HS-27A (cell line): ENCODE measurements around the gene DOCK9.
A peak's percentile ranks its signal among the peaks of the same experiment; 100 is the strongest.

Experiments
- DNase-seq: peaks from one replicate; pipeline ENCODE4 v3.0.0-alpha.2; 2012; ENCODE audit warnings: low read depth, missing footprints

The DOCK9 gene

DNA sequence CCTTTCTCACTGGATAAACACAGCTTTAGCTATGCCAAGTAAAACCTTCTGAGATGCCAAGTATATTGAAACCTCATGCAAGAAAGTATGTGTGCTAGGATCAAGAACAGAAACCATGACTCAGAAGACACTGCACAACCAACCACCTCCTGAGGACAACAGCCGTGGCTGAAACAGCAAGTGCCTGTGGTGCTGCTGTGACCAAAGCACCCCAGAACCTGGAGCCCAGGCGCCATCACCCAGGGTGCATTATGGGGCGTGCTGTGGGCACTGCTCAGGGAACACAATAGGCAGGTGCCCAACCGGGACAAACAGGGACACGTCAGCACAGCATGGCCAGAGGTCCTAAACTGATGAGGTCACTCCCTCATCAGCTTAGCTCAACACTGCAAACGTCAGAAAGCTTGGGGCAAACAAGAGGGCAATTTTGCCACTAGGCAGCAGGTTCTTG is 124.1 kb downstream of the DOCK9 start:
- DNase-seq, result no peak

DNA sequence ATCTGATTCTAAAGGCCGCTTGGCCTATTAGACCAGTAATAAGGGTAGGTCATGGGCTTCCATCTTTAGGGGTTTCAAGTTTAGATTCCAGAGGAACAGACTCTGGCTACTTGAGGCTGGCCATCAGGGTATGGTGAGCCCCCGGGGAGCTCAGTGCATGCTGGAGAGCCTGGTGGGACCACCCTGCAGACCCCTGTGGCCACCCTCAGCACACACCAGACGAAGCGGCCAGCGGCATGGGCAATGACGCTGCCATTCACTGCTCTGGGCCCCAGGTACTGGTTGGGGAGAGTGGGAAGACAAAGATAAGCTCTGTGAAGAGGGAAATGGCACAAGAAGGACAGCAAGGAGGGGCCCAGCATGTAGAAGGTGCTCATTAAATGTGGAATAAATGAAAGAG is 126.6 kb downstream of the DOCK9 start:
- no peak for DNase-seq

DNA sequence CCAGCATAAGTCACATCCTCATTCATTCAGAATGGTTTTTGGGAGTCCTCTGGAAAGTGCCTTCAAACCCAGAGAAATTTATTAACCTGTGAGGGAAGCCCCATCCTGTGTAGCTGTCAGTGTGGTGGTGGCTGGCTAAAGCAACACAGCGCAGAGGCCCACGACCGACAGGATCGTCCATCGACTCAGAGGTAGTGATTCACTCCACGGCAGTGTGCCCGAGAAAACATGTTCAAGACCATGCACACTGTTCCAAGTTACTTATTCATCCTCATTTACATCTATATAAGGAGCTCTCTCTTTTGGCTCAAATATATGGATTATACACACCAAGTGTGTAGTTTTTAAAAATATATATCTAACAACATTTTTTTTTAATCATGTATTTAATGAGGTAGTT is 129.1 kb downstream of the DOCK9 start:
- DNase-seq, result no peak

DNA sequence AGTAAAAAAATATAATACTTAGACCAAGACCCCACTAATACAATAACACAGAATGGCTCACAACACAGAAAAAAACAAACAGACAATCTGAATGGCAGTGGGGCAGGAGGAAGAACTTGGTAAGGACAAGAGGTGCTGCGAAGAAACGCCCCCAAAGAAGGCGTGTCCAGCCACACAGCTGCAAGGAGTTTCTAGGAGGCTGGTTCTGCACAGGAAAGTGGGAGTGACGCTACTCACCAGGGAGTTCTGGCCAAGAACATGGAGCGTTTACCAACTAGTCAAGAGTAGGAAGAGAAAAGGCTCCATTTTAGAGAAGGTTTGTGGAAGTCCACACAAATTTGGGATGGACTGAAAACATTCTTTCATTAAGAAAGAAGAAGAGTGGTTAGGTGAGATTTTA is 130.1 kb downstream of the DOCK9 start:
- DNase-seq, result no peak

DNA sequence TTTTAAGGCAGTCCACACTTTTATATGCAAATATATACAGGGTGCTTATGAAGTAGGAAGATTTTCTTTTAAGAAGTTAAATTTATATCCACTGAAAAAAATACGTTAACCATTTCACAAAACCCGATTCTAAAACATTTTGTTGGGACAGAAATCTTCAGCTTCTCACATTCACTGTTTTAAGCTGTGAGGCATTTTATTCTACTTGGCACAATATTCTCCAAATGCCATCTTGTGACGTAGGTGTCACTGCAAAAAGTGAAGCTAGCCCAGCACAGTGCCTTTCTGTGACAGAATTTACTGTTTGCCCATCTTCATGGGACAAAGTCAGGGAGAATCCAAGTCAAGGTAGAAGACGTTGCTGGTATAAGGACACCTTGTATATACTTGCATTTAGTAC is 130.9 kb downstream of the DOCK9 start:
- DNase-seq, result no peak

DNA sequence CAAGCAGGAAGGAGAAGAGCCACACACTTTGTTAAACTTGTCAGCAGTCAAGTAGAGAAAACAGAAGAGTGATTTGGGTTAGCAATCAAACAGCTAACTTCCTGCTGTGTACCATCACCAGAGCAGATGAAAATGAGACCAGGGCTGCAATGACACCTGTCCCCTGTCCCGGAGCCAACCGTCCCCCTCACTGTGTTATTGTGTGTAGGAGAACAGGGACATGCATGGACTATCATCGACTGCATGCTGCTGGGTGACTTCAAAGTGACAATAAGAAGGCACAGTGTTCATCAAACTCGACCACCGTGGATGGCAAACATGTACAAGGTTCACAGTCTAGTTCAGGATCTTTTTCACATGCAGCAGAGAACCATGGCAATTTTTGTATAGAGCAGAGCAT is 131.3 kb downstream of the DOCK9 start:
- DNase-seq, result no peak

DNA sequence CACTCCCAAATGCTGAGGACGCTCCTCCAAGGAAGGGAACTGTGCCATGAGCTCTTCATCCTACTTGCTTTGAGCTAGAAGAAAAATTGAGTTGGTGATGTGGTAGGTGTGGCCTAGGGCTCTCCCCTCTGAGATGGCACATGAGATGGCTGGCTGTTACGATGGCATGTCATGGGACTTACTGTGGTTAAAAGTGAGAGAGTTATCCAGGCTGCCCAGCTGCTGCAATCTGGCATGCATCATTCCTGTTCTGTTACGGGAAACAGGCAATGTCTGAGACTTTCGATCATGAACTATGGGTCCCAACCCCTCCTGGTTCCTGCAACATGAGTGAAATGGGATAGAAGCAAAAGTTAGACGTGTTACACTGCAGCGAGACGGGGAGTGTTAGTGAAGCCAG is 132.1 kb downstream of the DOCK9 start:
- DNase-seq, result no peak

DNA sequence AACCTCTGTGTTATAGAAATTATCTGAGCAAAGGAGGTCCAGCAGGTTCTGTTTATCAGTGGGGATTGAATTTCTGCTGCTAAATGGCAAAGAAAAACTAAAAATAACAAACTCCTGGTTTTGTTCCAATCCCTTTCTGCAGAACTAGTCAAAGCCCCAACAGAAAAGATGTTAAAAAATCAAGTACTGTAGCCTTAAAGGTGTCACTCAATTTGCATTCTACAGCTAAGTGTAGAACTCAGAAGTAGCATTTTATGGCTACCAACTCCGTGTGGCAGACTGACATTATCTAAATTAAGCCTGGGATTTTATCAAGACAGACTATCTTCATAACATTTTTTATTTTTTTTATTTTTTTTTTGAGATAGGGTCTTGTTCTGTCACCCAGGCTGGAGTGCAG is 133.8 kb downstream of the DOCK9 start:
- DNase-seq, result no peak

DNA sequence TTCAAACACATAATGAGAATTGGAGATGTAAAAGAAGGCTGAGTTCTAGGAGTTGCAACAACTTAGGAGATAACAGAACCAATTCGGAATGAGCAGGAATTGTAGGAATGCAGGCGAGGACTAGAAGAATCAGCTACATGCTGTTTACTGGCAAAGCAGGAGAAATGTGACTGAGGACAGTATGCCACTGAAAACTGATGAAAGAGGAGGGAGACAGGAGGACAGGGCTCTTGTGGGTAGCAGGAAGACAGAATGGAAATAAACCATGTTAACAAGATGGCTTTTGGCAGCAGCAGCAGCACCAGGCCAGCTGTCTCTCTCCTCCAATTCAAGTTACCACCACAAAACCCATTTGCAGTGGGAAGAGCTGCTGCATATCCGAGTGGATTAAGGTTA is 134.4 kb downstream of the DOCK9 start:
- DNase-seq, result no peak

DNA sequence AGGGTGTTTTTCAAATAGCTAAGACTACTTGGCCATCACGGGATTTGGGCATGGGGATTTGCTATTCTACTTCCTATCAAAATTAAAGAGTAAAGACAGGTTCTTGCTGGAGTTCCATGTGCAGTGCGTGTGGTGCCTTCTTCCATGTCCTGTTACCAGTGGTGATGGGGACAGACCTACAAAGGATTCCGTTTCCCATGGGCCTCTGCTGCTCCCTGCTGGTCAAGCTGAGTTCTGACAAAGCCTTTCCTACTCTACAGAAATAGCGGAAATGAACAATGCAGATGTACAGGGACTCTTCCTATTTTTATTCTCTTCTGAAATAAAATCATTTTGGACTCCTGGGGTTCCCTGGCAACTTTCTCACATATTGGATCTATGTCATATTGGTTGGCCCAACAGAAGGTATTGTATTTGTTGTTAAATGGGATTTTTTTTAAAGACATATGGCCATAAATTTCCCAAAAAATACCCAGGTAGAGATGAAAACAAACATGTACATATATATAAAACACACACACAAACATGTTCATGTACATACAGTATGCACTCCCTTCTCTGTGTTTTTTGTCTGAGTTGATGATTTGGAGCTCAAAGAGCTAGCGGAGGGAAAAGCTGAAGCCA is 134.9 kb downstream of the DOCK9 start:
- peak; percentile 5 for DNase-seq

DNA sequence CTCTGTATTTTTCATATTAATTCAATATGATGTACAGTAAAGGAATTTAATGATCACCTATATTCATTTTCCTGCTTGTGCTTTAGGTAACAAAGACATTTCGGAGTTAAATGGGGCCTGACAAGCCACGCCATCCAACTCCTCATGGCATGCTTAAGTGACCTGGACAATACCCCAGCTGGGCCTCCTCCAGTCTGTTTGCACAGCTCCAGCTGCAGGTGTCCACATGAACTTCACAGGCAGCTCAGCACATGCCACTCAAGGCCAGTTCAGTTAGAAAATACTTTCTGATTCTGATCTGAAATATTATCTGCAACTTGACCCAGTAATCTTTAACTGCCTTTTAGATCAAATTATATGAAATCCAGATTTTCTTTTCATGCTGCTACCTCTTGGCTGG is 135.8 kb downstream of the DOCK9 start:
- no peak for DNase-seq

DNA sequence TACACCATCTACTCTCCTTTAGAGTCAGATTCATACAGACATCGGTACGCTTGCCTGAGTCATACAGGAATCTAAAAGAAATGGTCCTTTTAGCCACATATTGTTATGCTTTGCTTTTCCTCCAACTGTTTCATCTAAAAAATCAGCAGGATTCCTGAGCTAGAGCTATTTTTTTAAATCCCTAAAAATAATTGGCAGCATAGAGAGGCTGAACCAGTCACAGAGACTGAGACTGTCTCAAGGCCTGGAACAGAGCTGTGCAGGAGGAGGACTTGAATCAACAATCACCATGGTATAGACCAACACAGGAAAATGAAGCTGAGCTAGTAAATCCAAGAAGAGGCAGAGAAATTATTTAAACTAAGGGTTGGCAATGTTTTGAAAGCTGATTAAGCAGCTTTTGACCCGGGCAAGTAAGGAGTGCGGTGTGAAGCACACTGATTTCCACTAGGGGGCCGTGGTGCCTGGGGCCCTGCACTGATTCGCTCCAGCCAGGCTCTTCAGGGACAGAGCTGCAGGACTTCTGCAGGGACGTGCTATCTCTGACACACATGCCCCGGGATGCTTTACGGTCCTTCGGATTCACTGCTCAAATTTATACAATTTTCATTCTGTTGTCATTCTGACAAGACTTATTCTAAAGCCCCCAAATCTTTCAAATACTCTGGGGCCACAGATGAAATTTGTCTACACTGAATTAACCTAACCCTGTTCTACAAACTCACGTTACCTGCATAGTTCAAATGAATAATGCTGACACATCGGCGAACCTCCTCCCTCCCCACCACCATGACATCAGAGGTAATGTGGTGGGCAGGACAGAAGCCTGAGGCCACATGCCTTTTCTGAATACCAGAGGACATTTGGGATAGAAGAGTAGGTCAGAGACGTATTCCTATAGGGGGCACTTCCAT is 137.8 kb downstream of the DOCK9 start:
- DNase-seq, result no peak

DNA sequence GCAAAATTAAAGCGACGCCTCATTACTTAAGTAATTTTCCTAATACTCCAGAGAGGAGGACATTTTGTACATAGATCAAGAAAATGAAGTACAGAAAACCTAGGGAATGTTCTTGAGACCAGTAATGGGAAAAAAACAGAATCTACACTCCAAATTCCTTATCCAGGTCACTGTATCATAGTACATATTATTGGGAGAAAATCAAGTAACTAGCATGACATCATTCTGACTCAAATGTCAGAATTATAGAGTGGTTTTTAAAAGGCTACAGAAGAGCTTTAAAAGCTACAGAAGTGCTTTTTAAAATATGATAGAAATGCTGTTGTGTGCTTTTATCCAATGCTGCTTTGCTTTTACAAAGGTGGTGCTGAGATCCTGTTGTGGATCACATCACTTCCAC is 139.1 kb downstream of the DOCK9 start:
- no peak for DNase-seq

DNA sequence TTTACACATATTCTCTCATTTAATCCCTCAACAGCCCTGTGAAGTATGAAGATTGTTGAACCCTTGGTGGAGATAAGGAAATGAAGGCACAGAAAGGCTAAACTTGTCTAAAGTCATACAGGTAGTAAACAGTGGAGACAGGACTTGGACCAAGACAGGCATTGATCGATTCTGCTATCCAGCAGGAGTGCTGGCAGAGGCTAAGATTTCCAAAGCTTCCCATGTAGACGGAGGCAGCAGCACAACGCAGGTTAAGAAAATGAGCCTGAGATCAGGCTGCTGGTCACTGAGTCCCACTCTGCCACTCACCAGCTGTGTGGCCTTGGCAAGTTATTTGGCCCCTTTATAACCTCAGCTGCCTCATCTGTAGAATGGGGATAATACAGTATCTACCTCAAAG is 140.0 kb downstream of the DOCK9 start:
- DNase-seq, result no peak

DNA sequence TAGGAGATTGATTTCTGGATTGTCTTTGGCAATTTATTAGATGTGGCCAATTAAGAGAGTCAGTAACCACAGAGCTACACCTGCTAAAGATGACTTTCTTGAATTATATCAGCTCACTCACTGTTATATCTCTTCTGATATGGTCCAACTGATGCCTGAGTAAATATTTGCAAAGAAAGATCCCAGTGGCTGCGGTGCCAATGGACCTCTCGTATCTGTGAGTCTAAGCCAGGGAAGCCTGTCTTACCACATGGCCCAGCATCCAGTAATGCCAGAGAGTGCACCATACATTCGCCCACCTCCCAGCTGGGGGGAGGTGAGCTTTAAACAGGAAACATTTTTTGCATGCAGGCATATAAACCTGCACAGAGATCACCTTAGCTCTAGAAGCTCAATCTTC is 142.7 kb downstream of the DOCK9 start:
- DNase-seq, result no peak

DNA sequence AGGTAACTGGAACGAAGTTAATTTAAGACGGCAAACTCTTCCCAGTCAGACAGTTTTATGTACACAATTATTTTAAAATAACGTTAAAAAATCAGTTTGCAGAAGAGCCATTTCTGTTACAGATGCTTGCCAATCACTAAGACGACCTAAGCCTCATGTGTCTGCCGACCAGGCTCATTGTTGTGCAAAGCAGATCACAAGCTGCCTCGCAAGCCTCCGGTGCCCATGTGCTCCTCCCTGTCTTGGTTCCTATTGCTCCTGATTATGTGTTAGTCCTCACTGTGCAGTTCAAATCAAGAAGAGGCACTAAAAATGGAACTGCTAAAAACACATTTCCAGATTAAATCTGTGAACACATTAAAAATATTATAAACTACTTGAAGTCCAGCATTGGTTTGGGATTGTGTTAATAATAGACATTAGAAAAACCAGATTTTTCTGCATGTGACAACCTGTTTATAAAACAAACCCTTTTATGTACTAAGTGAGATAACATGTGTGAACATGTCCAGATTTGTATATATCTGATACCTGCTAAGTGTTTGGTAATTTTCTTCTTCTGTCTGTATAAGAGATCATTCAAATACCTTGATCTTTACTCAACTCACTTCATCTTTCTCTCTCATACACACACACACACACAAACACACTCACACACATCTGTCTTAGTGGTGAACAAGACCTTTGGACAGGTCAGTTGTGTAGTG is 143.5 kb downstream of the DOCK9 start:
- DNase-seq, result no peak

DNA sequence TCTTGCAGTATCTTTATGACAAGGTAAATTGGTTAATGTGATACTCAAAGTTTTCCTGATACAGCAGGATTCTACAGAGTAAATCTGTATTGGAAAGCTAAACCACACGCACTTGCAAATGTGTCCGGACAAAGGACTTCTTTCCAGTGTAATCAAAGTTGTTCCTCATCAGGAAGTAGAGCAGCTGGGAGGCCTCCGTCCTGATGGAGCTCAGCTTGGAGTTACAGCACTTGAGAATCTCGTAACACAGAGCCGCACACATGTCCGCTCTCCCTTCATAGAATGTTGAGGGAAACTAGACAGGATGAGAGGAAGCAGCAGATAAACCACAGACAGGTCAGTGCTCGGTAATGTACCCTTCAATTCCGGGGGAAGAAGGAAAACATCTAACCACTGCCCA is 146.6 kb downstream of the DOCK9 start:
- DNase-seq, result no peak

DNA sequence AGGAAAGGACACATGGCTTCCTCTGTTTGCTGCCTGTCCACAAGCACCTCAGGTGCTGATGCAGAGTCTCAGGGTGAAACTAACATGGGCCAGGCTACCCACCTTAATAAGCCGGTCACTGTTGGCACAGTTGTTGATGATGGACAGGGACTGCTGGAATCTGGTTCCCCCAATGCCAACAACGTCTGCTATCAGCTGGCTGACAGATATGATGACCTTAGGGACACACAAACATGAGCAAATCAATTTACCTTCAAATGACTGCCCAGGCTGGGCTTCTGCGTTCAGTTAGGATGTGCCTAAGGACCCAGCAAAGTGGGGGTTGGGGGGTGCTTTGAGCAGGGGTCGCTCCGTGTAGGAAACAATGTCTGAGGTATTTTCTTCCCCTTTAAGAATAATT is 148.3 kb downstream of the DOCK9 start:
- DNase-seq, result no peak

DNA sequence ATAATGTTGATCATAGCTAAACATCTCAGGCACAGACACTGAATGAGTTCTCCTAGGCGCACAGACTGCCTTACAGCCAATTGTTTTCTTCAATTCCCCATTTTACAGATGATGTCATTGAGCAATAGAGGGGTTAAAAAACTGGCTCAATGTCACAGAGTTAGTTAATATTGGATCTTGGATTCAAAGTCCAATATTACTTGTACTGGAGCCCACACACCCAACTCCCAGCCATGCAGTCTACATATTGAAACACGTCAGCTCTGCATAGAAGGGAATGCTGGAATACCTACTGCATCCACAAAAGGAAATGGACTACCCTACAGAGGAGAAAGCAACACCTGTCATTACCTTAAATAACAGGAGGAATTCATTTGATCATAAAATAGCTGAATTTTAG is 149.2 kb downstream of the DOCK9 start:
- DNase-seq, result no peak

DNA sequence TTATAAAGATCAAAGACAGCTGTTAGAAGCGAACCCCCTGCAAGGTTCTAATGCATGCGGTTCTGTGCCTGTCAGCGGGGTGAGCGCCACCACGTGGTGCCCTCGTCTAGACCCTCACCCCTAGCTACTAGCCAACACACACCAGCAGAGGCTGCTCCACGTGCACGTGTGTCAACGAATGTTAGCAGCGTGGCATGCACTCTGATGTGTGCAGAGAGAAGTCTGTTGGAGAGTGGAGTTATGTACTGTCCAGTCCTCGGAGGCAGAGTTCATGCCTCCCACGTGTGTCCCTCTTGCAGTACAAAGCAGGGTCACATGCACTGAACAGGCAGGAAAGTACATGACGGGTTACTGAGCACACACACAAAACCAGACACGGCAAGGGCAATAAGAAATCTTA is 150.4 kb downstream of the DOCK9 start:
- DNase-seq, result no peak

DNA sequence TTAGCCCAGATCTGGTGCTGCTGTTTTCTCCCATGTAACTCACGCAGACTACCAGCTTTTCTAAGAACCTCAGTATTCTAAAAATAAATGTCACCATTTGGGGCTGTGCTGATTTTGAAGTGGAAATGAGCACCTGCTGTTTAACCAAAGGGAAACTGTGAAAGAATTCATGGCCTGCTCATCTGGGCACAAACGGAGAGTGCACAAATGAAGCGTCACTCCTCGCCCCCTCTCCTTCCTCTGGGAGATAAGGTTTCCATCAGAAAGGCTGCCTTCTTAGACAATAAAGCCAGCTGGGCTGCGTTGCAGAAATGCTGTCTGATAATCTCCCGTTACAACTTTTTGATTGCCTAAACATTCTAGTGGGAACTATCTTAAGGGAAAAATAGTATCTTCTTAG is 151.7 kb downstream of the DOCK9 start:
- no peak for DNase-seq

DNA sequence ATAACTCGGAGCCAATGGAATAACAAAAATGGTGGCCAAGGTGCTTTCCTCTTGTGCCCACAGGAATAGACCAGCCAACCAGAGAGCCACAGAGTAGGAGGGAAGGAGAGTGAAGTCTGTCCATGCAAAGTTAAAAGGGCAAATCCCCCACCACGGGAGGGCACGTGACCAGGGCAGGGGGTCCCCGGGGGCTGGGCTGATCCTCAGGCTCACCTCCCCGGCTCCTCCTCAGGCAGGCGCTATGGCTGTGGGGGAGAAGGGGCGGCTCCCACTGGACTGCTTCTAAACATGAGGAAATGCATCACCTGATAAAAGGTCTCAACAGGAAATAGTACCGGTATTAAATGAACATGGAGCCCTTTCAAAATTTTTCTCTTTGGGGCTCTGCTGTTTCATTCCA is 152.2 kb downstream of the DOCK9 start:
- DNase-seq, result no peak
